ENCODE results near the gene QSOX1.

Gene QSOX1

DNA sequence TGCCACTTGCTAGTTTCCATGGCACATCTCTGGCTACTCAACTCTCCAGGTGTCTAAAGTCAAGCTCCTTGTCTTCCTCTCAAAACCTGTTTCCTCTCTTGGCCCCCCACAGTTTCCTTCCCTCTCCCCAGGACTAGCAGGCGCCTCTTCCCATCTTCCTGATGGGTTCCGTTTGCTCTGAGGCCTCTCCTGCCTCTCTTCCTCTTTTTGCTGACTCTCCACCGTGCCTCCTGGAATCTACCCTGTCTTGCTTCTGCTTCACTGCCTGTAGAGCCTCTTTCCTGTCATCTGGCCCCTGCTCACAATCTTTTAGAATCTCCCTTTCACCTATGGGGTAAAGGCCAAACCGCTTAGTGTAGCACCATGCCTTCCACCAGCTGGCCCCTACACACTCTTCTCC lies 53.6 kb downstream of the QSOX1 start:
- in situ Hi-C loops (cut with MboI; ENCODE audit: low sequenced_read_pairs) = no loop called here

GRCh38 chr1:180210008-180210620 lies 55.4 kb downstream of the QSOX1 start:
- in situ Hi-C loops (cut with MboI; ENCODE audit: low sequenced_read_pairs) = no loop called here

GRCh38 chr1:180211156-180211859 lies 56.6 kb downstream of the QSOX1 start:
- in situ Hi-C loops (cut with MboI; ENCODE audit: low sequenced_read_pairs) = no loop called here

GRCh38 chr1:180211860-180212229 lies 57.2 kb downstream of the QSOX1 start:
- in situ Hi-C loops (cut with MboI; ENCODE audit: low sequenced_read_pairs) = no loop called here

- in situ Hi-C loops (cut with MboI; ENCODE audit: low sequenced_read_pairs) = no loop called here
Observed at GRCh38 chr1:180213401-180214170, 58.9 kb downstream of the QSOX1 start.

- in situ Hi-C loops (cut with MboI; ENCODE audit: low sequenced_read_pairs) = no loop called here
Observed at GRCh38 chr1:180215856-180216625, 61.4 kb downstream of the QSOX1 start.

GRCh38 chr1:180217006-180217405 lies 62.3 kb downstream of the QSOX1 start:
- in situ Hi-C loops (cut with MboI; ENCODE audit: low sequenced_read_pairs) = no loop called here

DNA sequence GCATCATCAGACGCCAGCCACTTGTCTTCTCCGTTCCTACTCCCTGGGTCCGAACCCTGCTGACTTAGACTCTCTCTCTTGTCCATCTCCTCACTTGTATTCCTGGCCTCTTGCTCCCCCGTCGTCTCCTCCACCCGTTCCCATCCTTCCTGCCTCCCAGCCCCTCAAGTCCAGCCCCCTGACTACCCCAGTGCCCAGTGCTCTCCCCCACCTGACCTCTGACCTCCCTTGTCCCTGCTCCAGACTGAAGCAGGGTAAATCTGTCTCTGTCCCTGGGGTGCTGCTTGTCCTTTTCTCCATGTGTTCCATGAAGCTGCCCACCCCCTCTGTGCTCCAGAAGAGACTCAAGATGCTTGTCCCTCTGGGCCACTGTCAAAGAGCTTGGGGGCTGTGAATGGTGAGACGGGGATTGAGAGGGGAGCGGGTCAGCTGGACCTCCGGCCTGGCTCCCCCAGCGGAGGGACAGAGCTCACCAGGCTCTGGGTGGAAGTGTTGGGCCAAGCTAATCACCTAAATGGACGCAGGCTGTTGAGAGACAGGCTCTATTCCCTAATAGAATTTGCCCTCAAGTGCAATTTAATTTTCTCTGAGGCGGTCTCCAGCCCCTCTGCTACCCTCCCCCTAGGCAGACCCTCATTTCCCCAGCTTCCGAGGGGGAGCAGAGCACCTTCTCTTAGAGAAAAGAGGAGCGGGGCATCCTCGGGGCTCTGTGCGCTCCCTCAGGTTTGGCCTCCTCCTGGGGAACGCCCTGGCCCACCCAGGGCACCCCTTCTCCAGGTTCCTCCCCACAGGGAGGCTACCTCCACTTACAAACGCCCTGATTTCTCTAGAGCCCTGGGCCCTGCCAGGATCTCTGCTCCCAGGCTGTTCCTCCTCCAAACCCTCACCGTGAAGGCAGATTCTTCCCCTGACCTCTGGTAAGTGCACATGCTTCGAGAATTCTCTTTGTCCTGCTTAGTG lies 64.4 kb downstream of the QSOX1 start:
- in situ Hi-C loops (cut with MboI; ENCODE audit: low sequenced_read_pairs) = no loop called here

GRCh38 chr1:180219776-180220175 lies 65.1 kb downstream of the QSOX1 start:
- in situ Hi-C loops (cut with MboI; ENCODE audit: low sequenced_read_pairs) = no loop called here

- in situ Hi-C loops (cut with MboI; ENCODE audit: low sequenced_read_pairs) = no loop called here
Observed at GRCh38 chr1:180221462-180221861, 66.8 kb downstream of the QSOX1 start.

DNA sequence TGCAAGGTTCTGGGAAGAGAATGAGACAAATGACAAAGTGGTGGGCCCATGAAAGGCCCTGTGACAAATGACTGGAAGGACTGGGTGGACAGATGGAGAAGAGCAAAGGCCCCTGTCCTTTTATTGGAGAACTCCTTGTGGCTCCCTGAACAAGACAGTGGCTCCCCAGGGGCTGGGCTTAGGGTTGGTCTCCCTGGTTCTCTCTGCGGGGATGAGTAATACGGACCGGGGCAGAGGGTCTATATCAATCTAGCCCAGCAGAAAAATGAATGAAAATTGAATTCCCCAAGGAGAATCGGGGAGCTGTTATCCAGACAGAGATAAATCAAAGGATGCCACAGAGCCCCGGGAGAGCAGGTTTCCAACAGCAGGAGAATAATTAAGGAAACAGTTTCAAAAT lies 70.2 kb downstream of the QSOX1 start:
- in situ Hi-C loops (cut with MboI; ENCODE audit: low sequenced_read_pairs) = no loop called here

DNA sequence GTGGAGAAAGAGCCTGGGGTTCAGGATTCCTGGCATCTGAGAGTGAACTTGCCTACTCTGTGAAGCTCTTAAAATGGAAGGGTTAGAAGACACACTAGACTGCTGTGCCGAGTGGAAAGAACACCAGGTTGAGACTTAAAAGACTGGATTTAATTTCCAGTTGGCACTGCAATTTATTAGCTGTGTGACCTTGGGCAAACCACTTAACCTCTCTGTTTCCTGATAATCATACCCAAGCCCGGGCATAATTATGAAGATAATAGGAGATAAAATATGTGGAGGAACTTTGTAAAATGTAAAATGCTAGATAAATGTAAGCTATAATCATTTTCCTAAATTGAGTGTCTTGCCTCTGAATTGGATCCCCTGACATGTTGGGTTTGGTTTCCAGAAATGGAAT lies 70.7 kb downstream of the QSOX1 start:
- in situ Hi-C loops (cut with MboI; ENCODE audit: low sequenced_read_pairs) = no loop called here

GRCh38 chr1:180227861-180228647 lies 73.4 kb downstream of the QSOX1 start:
- in situ Hi-C loops (cut with MboI; ENCODE audit: low sequenced_read_pairs) = no loop called here

GRCh38 chr1:180228648-180229482 lies 74.2 kb downstream of the QSOX1 start:
- in situ Hi-C loops (cut with MboI; ENCODE audit: low sequenced_read_pairs) = no loop called here

- in situ Hi-C loops (cut with MboI; ENCODE audit: low sequenced_read_pairs) = no loop called here
Observed at GRCh38 chr1:180229483-180230415, 75.1 kb downstream of the QSOX1 start, which contains the start of gene LHX4. LHX4 (plus strand) TSS chr1:180230264; CDS start chr1:180230530, 266 bp downstream.

- in situ Hi-C loops (cut with MboI; ENCODE audit: low sequenced_read_pairs) = no loop called here
Observed at GRCh38 chr1:180230416-180230790, 75.7 kb downstream of the QSOX1 start.

DNA sequence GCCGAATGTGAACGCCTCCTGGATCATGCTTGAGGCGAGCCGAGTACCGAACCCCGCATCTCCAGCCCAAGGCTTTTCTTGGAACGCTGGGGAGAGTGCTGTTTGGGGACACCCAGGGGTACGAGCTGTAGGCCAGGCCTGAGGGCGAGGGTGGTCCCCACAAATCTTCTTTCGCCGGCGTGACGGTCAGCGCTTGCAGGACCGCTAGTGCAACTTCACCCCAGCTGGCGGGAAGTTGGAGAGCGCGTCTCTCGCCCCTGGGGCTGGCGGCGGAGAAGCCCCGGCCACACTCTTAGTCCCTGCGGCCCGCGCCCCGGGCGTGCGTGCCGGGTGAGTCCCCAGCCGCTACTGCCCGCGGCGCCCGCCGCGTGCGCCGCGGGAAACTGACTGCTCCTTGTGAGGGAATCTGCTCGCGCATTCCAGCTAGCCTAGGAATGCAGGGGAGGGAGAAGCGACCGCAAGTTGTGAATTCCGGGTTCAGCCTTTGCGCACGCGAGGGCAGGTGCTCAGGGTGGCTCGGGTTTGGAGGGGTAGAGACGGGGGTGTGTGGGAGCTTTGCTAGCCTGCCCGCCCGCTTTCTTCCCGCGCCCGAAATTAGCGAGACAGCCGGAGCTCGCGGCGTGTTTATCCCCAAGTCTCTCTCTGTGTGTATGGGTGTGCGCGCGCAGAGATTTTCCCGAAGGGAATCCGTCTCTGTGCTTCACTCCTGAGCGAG lies 76.3 kb downstream of the QSOX1 start:
- in situ Hi-C loops (cut with MboI; ENCODE audit: low sequenced_read_pairs) = no loop called here

Data from HL-60/S4 (cell line).